Measurements from ENCODE around the gene PLPP1.
"Not testable (repeated sequence)": the region's sequence is repeated elsewhere in the genome, so short reads cannot be mapped to it uniquely, and the experiment has no call there.

Gene PLPP1

DNA sequence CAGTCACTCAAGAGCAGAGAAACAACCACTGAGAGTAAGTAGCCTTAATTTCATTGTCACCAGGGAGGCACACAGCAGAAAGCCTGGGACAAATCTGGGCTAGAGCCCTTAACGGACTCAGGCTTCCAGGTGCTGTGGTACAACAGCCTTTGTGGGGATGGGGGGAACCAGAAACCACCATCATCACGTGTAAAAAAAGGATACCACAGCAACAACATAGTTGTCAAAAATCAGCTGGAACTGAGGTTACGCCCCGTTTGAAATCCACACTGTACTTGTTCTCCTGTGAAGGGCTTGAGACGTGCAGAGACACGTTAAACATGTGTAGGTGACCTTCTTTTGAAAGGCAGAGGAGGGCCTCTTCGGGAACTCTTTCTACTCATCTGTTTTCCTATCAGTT is 16.6 kb upstream of the PLPP1 start:
- no peak overlapping the region for H3K9ac ChIP-seq (ENCODE audit: low read length in 5 of 5)
- H3K4me3 ChIP-seq (ENCODE audit: low read depth in 1 of 5, low read length in 5 of 5), result no peak overlapping the region
- H3K36me3 ChIP-seq (ENCODE audit: control insufficient read depth in 5 of 5, insufficient read depth in 5 of 5, low read length in 5 of 5), result no peaks in the 10 kb centered on the region
- no peaks in the 10 kb centered on the region for H3K27me3 ChIP-seq (ENCODE audit: control insufficient read depth in 5 of 5, insufficient read depth in 4 of 5, low read length in 5 of 5)
- H3K9me3 ChIP-seq (ENCODE audit: control insufficient read depth in 5 of 5, low read length in 5 of 5), result no peaks in the 10 kb centered on the region
- no peak overlapping the region for H3K27ac ChIP-seq (ENCODE audit: low read depth, low read length)
- peaks cover 0 to 9% (median 0%) of the 10 kb centered on the region in 5 donors for H3K4me1 ChIP-seq (ENCODE audit: control insufficient read depth in 5 of 5, insufficient read depth in 5 of 5, low read length in 5 of 5)

DNA sequence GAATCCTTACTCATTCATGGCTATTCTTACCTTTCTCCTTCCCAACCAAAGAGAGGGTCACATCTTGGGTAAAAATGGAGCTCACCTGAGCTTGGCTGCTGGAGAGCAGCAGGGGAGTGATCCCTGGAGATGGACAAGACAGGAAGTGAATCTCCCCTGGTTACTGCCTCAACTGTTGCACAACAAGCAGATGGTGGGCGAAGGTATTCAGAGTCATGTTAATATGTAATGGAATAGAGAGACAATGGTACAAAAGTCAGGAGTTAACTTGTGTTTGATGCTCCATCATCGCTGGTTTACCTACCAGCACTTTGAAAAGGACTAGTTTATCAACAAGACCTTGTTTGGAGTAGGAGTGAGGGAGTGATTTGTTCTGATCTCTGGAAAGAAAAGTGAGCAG is 13.0 kb upstream of the PLPP1 start:
- no peaks in the 10 kb centered on the region for H3K4me1 ChIP-seq (ENCODE audit: control insufficient read depth in 5 of 5, insufficient read depth in 5 of 5, low read length in 5 of 5)
- no peak overlapping the region for H3K4me3 ChIP-seq (ENCODE audit: low read depth in 1 of 5, low read length in 5 of 5)
- H3K9ac ChIP-seq (ENCODE audit: low read length in 5 of 5), result no peak overlapping the region
- no peaks in the 10 kb centered on the region for H3K9me3 ChIP-seq (ENCODE audit: control insufficient read depth in 5 of 5, low read length in 5 of 5)
- no peaks in the 10 kb centered on the region for H3K36me3 ChIP-seq (ENCODE audit: control insufficient read depth in 5 of 5, insufficient read depth in 5 of 5, low read length in 5 of 5)
- H3K27ac ChIP-seq (ENCODE audit: low read depth, low read length), result no peak overlapping the region
- H3K27me3 ChIP-seq (ENCODE audit: control insufficient read depth in 5 of 5, insufficient read depth in 4 of 5, low read length in 5 of 5), result no peaks in the 10 kb centered on the region

DNA sequence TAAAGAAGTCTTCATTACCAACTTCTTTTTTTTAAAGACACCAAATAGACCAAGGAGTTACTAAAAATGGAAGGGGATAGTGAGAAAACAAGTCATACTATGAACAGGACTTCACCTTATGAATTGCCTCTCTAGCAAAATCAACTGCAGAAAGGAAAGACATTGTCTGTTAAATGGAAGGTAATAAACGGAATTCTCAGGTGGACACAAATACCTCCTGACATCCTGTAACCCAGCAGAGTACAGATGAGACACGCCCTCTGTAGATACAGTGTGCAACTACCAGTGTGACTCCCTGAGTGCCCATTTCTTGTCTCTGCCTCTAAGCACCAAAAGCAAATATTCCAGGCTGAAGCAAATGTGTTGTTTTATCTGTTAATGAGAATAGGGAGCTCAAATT is 12.2 kb upstream of the PLPP1 start:
- Histone ChIP-seq H3K27me3 (ENCODE audit: control insufficient read depth in 5 of 5, insufficient read depth in 4 of 5, low read length in 5 of 5) (no peaks in the 10 kb centered on the region), H3K9ac (ENCODE audit: low read length in 5 of 5) (no peak overlapping the region), H3K4me3 (ENCODE audit: low read depth in 1 of 5, low read length in 5 of 5) (no peak overlapping the region), H3K4me1 (ENCODE audit: control insufficient read depth in 5 of 5, insufficient read depth in 5 of 5, low read length in 5 of 5) (no peaks in the 10 kb centered on the region), H3K9me3 (ENCODE audit: control insufficient read depth in 5 of 5, low read length in 5 of 5) (no peaks in the 10 kb centered on the region), H3K36me3 (ENCODE audit: control insufficient read depth in 5 of 5, insufficient read depth in 5 of 5, low read length in 5 of 5) (no peaks in the 10 kb centered on the region), H3K27ac (ENCODE audit: low read depth, low read length) (no peak overlapping the region)

DNA sequence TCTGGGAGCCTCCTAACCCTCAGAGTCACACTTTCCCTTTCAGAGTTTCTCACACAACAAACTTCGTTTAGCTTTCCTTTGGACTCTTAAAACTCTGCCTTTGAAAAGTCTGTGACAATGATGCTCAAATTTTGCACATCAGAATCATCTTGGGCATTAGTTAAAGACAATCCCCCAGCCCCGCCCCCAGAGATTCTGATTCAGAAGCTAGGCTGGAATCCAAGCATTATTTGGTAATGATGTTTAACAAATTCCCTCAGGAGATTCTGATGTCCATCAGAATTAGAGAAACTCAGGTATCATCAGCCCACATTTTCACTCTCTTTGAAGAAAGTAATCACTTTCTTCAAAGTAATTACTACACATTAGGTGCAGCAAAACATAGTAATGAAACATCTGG is 9.6 kb upstream of the PLPP1 start:
- H3K4me1 ChIP-seq (ENCODE audit: control insufficient read depth in 5 of 5, insufficient read depth in 5 of 5, low read length in 5 of 5), result no peaks in the 10 kb centered on the region
- H3K4me3 ChIP-seq (ENCODE audit: low read depth in 1 of 5, low read length in 5 of 5), result no peak overlapping the region
- no peak overlapping the region for H3K27ac ChIP-seq (ENCODE audit: low read depth, low read length)
- H3K9me3 ChIP-seq (ENCODE audit: control insufficient read depth in 5 of 5, low read length in 5 of 5), result no peaks in the 10 kb centered on the region
- no peaks in the 10 kb centered on the region for H3K27me3 ChIP-seq (ENCODE audit: control insufficient read depth in 5 of 5, insufficient read depth in 4 of 5, low read length in 5 of 5)
- H3K36me3 ChIP-seq (ENCODE audit: control insufficient read depth in 5 of 5, insufficient read depth in 5 of 5, low read length in 5 of 5), result no peaks in the 10 kb centered on the region
- H3K9ac ChIP-seq (ENCODE audit: low read length in 5 of 5), result no peak overlapping the region

DNA sequence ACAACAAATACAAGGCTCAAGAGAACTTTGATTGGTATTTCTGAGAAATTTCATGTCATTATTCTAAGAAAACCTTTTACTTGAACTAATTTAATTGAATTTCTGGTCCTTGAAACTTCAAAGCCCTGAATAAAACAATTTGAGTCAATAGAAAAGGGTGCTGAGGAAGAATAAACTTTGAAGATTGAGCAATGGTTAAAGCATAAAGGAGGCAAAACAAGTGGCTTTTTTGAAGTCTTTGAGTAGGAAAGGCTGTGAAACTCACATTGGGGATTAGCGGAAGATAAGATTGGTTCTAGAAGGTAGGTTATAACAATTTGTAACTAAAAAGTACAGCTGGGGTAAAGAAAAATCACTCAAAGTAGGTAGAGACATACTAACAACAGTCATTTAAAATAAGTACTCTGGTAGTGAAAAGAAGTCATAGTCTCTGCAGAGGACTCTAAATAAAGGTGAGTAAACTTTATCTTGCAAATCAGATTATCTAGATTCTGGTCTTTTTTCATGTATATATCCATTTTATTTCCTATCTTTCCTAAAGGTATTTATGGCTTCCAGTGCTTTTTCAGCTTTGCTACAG is 6.4 kb upstream of the PLPP1 start:
- H3K4me1 ChIP-seq (ENCODE audit: control insufficient read depth in 5 of 5, insufficient read depth in 5 of 5, low read length in 5 of 5), result peaks cover 0 to 8% (median 5%) of the 10 kb centered on the region in 5 donors
- H3K4me3 ChIP-seq (ENCODE audit: low read depth in 1 of 5, low read length in 5 of 5), result no peak overlapping the region
- H3K9ac ChIP-seq (ENCODE audit: low read length in 5 of 5), result no peak overlapping the region
- no peaks in the 10 kb centered on the region for H3K27me3 ChIP-seq (ENCODE audit: control insufficient read depth in 5 of 5, insufficient read depth in 4 of 5, low read length in 5 of 5)
- no peaks in the 10 kb centered on the region for H3K36me3 ChIP-seq (ENCODE audit: control insufficient read depth in 5 of 5, insufficient read depth in 5 of 5, low read length in 5 of 5)
- no peaks in the 10 kb centered on the region for H3K9me3 ChIP-seq (ENCODE audit: control insufficient read depth in 5 of 5, low read length in 5 of 5)
- no peak overlapping the region for H3K27ac ChIP-seq (ENCODE audit: low read depth, low read length)

DNA sequence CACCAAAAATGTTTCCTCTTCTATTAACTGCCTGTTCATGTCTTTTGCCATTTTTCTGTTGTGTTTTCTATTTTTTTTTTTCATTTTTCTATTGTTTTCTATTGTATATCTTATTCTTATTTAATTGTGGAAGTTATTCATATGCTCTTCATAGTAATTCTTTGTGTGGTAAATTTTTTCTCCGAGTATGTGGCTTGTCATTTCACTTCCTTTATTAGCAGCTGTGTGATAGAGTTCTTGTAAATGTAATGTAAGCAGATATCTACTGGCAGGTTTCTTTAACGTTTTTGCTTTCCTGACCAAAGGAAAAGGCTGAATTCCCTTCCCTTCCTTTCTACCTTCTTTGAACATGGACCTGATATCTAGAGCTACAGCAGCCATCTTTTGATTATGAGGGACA is 5.8 kb upstream of the PLPP1 start:
- Histone ChIP-seq H3K27me3 (ENCODE audit: control insufficient read depth in 5 of 5, insufficient read depth in 4 of 5, low read length in 5 of 5) (no peaks in the 10 kb centered on the region), H3K4me3 (ENCODE audit: low read depth in 1 of 5, low read length in 5 of 5) (no peak overlapping the region), H3K9me3 (ENCODE audit: control insufficient read depth in 5 of 5, low read length in 5 of 5) (no peaks in the 10 kb centered on the region), H3K4me1 (ENCODE audit: control insufficient read depth in 5 of 5, insufficient read depth in 5 of 5, low read length in 5 of 5) (peaks cover 0 to 11% (median 6%) of the 10 kb centered on the region in 5 donors), H3K9ac (ENCODE audit: low read length in 5 of 5) (no peak overlapping the region), H3K27ac (ENCODE audit: low read depth, low read length) (no peak overlapping the region), H3K36me3 (ENCODE audit: control insufficient read depth in 5 of 5, insufficient read depth in 5 of 5, low read length in 5 of 5) (no peaks in the 10 kb centered on the region)

DNA sequence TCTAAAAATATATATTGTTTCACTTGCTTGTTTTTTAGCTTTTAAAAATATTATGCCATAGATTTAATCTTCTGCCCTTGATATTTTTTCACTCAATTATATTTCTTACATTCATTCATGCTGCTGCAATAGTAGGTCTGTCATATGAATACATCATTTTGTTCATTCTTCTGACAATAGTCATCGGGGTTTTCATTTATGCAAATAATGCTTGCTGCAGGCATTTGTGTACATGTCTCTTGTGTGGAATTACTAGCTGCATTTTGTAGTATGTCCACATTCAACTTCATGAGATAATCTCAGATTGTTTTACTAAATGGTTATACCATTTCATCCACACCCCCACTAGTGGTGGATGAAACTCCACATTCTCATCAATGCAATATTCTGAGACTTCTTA is 5.3 kb upstream of the PLPP1 start:
- Histone ChIP-seq H3K9me3 (ENCODE audit: control insufficient read depth in 5 of 5, low read length in 5 of 5) (no peaks in the 10 kb centered on the region), H3K9ac (ENCODE audit: low read length in 5 of 5) (no peak overlapping the region), H3K36me3 (ENCODE audit: control insufficient read depth in 5 of 5, insufficient read depth in 5 of 5, low read length in 5 of 5) (no peaks in the 10 kb centered on the region)

DNA sequence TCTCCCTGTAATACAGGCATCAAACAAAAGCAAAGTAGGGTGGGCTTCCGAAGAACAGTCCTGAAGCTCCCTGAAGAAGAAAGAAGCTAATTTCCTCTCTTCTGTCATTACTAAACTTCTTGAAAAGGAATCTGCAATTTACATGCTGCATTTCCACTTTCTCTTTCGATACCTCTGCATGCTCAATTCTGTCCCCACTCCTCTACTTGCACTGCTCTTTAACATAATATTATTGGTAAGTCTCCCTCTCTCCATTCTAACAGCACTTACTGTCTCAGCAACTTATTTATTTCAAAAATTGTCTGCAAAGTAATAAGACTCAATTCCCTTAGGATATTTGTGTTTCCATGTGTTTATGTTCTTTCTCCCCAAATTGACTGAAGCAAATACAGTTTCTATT is 3.9 kb upstream of the PLPP1 start:
- peak overlapping the region; percentile 44 for H3K27ac ChIP-seq (ENCODE audit: low read depth, low read length)
- peak overlapping the region in 4 of 5 donors; percentile 32 to 44 (median 36) for H3K4me3 ChIP-seq (ENCODE audit: low read depth in 1 of 5, low read length in 5 of 5)
- H3K9me3 ChIP-seq (ENCODE audit: control insufficient read depth in 5 of 5, low read length in 5 of 5), result no peaks in the 10 kb centered on the region
- H3K36me3 ChIP-seq (ENCODE audit: control insufficient read depth in 5 of 5, insufficient read depth in 5 of 5, low read length in 5 of 5), result no peaks in the 10 kb centered on the region
- H3K9ac ChIP-seq (ENCODE audit: low read length in 5 of 5), result peak overlapping the region in 3 of 5 donors; percentile 40 to 62 (median 59)
- peaks cover 0 to 23% (median 11%) of the 10 kb centered on the region in 5 donors for H3K4me1 ChIP-seq (ENCODE audit: control insufficient read depth in 5 of 5, insufficient read depth in 5 of 5, low read length in 5 of 5)
- H3K27me3 ChIP-seq (ENCODE audit: control insufficient read depth in 5 of 5, insufficient read depth in 4 of 5, low read length in 5 of 5), result no peaks in the 10 kb centered on the region

More for the DNA sequence above, 5.3 kb upstream of the PLPP1 start:
- H3K4me3 ChIP-seq (ENCODE audit: low read depth in 1 of 5, low read length in 5 of 5), result no peak overlapping the region
- no peaks in the 10 kb centered on the region for H3K27me3 ChIP-seq (ENCODE audit: control insufficient read depth in 5 of 5, insufficient read depth in 4 of 5, low read length in 5 of 5)
- no peak overlapping the region for H3K27ac ChIP-seq (ENCODE audit: low read depth, low read length)
- H3K4me1 ChIP-seq (ENCODE audit: control insufficient read depth in 5 of 5, insufficient read depth in 5 of 5, low read length in 5 of 5), result peaks cover 0 to 15% (median 11%) of the 10 kb centered on the region in 5 donors

DNA sequence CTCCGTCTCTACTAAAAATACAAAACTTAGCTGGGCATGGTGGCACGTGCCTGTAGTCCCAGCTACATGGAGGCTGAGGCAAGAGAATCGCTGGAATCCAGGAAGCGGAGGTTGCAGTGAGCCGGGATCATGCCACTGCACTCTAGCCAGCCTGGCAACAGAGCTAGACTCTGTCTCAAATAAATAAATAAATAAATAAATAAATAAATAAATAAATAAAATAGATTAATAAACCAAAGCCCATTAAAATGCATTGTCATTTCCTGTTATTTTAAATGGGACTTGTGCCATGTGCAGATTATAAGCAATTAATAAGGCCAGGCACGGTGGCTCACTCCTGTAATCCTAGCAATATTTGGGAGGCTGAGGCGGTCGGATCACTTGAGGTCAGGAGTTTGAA is 2.6 kb upstream of the PLPP1 start:
- H3K9me3 ChIP-seq (ENCODE audit: control insufficient read depth in 5 of 5, low read length in 5 of 5); H3K4me3 ChIP-seq (ENCODE audit: low read depth in 1 of 5, low read length in 5 of 5); H3K27me3 ChIP-seq (ENCODE audit: control insufficient read depth in 5 of 5, insufficient read depth in 4 of 5, low read length in 5 of 5); H3K9ac ChIP-seq (ENCODE audit: low read length in 5 of 5); H3K27ac ChIP-seq (ENCODE audit: low read depth, low read length); H3K36me3 ChIP-seq (ENCODE audit: control insufficient read depth in 5 of 5, insufficient read depth in 5 of 5, low read length in 5 of 5): not testable (repeated sequence)
- peaks cover 0 to 35% (median 20%) of the 10 kb centered on the region in 5 donors for H3K4me1 ChIP-seq (ENCODE audit: control insufficient read depth in 5 of 5, insufficient read depth in 5 of 5, low read length in 5 of 5)

DNA sequence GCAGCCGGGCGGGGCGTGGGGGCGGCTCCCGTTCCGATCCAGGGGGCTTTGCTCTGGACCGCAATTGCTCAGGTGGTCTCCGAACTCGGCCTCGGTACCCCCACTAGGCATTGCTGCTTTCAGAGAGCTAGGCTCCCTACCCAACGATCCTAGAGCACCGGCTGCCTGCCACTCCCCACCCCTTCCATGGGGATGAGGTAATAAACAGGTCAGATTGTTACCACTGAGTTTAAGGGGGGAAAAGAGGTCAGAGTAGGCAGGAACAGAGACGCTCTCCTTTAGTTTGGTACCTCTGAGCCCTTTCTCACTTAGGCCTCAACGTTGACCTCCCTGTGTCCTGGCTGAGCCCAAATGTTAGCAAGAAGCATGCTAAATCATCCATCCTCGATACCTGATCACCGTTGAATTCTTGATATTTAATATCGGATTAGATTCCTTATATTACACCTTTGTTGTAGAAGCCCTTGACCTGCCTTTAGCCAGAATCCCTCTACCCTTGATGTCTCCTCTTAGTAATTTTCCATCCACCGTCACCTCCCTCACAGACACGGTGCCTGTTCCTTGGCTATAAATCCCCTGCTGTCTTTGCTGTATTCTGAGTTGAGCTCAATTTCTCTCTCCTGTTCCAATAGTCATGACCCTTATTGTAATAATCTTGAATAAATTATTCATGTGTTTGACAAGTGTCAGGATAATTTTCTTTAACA is 588 bp upstream of the PLPP1 start:
- peak overlapping the region; percentile 39 to 92 (median 71) for H3K9ac ChIP-seq (ENCODE audit: low read length in 5 of 5)
- H3K9me3 ChIP-seq (ENCODE audit: control insufficient read depth in 5 of 5, low read length in 5 of 5), result no peaks in the 10 kb centered on the region
- H3K4me1 ChIP-seq (ENCODE audit: control insufficient read depth in 5 of 5, insufficient read depth in 5 of 5, low read length in 5 of 5), result peaks cover 0 to 52% (median 31%) of the 10 kb centered on the region in 5 donors
- peak overlapping the region; percentile 92 for H3K27ac ChIP-seq (ENCODE audit: low read depth, low read length)
- H3K36me3 ChIP-seq (ENCODE audit: control insufficient read depth in 5 of 5, insufficient read depth in 5 of 5, low read length in 5 of 5), result peaks cover 0 to 3% (median 0%) of the 10 kb centered on the region in 5 donors
- no peaks in the 10 kb centered on the region for H3K27me3 ChIP-seq (ENCODE audit: control insufficient read depth in 5 of 5, insufficient read depth in 4 of 5, low read length in 5 of 5)
- H3K4me3 ChIP-seq (ENCODE audit: low read depth in 1 of 5, low read length in 5 of 5), result peak overlapping the region; percentile 82 to 93 (median 87)

All from subcutaneous abdominal adipose tissue (tissue), 5 donors.